HAP-1 (cell line): Measurements from ENCODE around the gene SIRT7.

Experiments used
- DNase-seq, 2 experiments: peaks; one replicate each; pipeline ENCODE4 v3.0.0-alpha.2; 2016 to 2020; ENCODE audit warnings: low spot score in 2 of 2
- H3K27me3 ChIP-seq: fragments of 250-450 bp; sonication (Bioruptor Pico); 2 replicates; pipeline ENCODE4 v1.5.1; 2020; ENCODE audit warnings: low read depth, mild to moderate bottlenecking, moderate library complexity
- H3K36me3 ChIP-seq: fragments of 250-450 bp; sonication (Bioruptor Pico); replicated peaks from 2 replicates; pipeline ENCODE4 v1.5.1; 2020; ENCODE audit warnings: mild to moderate bottlenecking
- H3K4me1 ChIP-seq: fragments of 250-450 bp; sonication (Bioruptor Pico); 2 replicates; pipeline ENCODE4 v1.5.1; 2020; ENCODE audit warnings: mild to moderate bottlenecking
- H3K4me3 ChIP-seq: fragments of 250-450 bp; sonication (Bioruptor Pico); 2 replicates; pipeline ENCODE4 v1.5.1; 2020; ENCODE audit warnings: mild to moderate bottlenecking, moderate library complexity
- H3K9me3 ChIP-seq: fragments of 250-450 bp; sonication (Bioruptor Pico); 2 replicates; pipeline ENCODE4 v1.5.1; 2020; ENCODE audit warnings: mild to moderate bottlenecking, moderate library complexity
- in situ Hi-C: fragments of 300-500 bp; cut with MboI; formaldehyde crosslinking; loops from 3 replicates; pipeline ENCODE4 v1.14.3; 2020; ENCODE audit warnings: low sequenced_read_pairs, inconsistent platforms, mixed read lengths

The SIRT7 gene

DNA sequence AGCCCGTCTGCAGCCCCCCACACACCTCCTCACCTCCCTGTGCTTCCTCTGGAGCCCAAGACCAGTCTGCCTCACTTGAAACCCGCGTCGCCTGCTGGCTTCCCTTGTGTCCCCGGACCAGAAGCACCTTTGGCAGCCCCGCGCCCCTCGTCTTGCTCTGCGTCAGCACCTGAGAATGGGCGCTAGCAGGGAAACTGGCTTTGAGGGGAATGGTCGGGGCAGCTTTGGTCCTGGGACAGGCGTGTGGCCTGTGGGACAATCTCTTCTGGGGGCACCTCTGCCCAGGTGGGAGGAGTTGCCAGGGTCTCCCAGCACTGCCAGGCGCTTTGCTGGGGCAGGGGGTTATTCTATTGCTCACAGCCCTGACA is 13.2 kb upstream of the SIRT7 start:
- Histone ChIP-seq H3K9me3 (no peaks in the 10 kb centered on the region), H3K4me3 (no peak overlapping the region), H3K4me1 (peaks cover 6% of the 10 kb centered on the region), H3K27me3 (no peaks in the 10 kb centered on the region), H3K36me3 (peaks cover 36% of the 10 kb centered on the region)
- in situ Hi-C loops = no loop called here
- DNase-seq = no peak

DNA sequence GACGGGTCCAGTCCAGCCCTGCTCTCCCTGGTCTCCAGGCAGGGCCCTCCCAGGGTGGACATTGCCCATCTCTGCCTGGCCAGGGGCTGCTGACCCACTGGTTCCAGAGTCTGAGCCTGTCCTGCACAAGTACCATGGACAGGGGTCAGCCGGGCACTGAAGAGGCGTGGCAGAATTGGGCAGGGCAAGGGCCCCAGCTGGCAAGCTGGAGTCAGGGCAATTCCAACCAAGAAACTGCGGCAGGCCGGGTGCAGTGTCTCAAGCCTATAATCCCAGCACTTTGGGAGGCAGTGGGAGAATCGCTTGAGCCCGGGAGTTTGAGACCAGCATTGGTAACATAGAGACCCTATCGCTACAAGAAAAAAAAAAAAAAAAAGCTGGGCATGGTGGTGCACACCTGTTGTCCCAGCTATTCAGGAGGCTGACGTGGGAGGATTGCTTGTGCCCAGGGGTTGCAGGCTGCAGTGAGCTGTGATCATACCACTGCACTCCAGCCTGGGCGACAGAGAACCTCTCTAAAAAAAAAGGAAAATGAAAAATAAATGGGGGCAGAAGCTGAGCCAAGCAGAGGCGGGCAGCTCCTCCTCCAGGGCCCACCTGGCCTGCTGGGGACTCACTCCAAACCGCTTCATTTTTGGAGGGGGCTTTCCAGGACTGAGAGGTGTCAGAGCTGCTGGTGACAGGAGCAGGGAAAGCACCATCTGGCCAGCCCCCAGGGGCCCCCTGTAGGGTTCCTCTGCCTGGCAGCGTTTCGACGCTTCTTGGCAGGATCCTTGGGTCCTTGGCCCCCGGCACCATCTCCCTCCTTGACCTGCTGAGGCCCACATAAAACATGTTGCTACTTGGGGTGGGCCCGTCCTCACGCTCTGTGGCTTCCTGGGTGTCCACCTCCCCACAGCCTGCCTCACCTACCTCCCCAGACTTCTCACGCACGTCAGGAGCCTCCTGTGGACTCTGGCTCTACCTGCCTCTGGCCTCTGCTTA is 12.5 kb upstream of the SIRT7 start:
- H3K9me3 ChIP-seq = no peaks in the 10 kb centered on the region
- in situ Hi-C loops = no loop called here
- no peaks in the 10 kb centered on the region for H3K27me3 ChIP-seq
- no peak for DNase-seq
- peaks cover 3% of the 10 kb centered on the region; the same call in 1 of the 2 replicates for H3K4me1 ChIP-seq
- H3K36me3 ChIP-seq = peaks cover 30% of the 10 kb centered on the region
- no peak overlapping the region for H3K4me3 ChIP-seq

DNA sequence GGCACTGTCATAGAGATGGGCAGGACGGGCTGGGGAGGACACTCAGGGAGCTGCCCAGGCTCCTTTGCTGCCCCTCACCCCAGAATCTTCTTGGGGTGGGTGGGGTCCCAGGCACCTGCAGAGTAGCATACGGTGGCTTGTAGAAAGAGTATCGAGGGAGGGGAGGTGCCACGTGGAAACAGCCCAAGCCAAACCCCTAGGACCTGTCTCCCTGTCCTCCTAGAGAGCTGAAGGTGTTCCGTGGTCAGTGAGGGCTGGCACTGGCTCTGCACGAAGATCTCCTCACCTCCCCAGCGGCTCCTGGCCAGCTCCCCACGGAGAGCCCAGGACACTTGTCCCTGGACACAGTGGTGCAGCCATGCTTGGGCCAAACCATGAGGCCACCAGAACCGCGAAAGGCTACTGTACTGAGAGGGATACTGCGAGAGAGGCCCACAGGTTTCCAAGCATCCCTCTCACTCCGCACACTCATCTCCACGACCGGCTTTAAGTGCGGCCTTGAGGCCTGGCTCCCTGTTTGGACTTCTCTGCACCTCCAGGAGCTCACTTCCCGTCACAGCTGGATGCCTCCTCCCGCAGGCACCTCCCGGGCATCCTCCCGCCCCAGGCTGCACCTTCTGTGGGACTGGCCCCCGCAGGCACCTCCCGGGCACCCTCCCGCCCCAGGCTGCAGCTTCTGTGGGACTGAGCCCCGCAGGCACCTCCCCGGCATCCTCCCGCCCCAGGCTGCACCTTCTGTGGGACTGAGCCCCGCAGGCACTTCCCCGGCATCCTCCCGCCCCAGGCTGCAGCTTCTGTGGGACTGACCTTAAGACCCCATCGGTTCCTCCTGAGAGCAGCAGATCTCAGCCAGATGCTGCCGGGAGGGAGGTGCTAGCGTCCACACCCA is 11.5 kb upstream of the SIRT7 start:
- H3K36me3 ChIP-seq = peaks cover 21% of the 10 kb centered on the region
- no peak for DNase-seq
- no peaks in the 10 kb centered on the region for H3K27me3 ChIP-seq
- in situ Hi-C loops = loop anchor here (5.0 kb wide), 1 partner anchor 93 kb away; the partner anchor contains the start of genes CENPX and LRRC45
- H3K4me1 ChIP-seq = peaks cover 3% of the 10 kb centered on the region; the same call in 1 of the 2 replicates
- H3K4me3 ChIP-seq = no peak overlapping the region
- H3K9me3 ChIP-seq = no peaks in the 10 kb centered on the region

DNA sequence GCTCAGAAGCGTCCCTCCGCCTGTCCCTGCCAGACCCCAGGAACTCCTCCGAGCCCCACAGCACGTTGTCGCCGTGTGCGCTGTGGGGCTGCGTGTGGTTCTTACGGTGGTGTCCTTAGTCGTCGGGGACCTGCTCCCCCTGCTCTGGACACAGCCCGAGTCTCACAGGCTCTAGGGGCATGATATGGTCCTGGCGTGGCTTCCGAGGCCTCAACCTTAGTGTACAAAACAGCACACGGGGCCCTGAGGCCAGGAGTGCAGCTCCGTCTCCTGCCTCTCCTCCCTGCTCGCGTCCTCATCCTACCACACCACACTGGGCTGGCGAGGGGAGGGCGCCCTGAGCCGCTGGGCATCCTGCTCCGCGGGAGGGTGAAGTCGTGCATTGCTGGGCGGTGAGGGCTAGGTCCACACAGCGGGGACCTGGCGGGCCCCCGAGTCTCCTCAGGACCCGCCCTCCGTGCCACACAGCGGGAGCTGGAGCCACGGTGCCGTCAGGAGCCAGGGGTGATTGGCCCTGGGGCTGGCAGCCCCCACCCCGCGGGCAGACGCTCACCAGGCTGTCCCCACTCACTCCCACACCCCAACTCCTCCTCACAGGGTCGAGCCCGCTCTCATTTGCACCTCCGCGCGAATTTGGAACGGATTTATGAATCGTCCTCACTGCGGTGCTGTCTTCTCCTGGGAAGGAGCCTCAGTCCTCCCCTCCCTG is 10.7 kb upstream of the SIRT7 start:
- Histone ChIP-seq H3K36me3 (peaks cover 13% of the 10 kb centered on the region), H3K27me3 (no peaks in the 10 kb centered on the region), H3K4me3 (peak overlapping the region; percentile 40), H3K9me3 (no peaks in the 10 kb centered on the region), H3K4me1 (peaks cover 7% of the 10 kb centered on the region; the same call in 1 of the 2 replicates)
- no peak for DNase-seq
- in situ Hi-C loops = loop anchor here (5.0 kb wide), 1 partner anchor 94 kb away; the partner anchor contains the start of genes CENPX and LRRC45

DNA sequence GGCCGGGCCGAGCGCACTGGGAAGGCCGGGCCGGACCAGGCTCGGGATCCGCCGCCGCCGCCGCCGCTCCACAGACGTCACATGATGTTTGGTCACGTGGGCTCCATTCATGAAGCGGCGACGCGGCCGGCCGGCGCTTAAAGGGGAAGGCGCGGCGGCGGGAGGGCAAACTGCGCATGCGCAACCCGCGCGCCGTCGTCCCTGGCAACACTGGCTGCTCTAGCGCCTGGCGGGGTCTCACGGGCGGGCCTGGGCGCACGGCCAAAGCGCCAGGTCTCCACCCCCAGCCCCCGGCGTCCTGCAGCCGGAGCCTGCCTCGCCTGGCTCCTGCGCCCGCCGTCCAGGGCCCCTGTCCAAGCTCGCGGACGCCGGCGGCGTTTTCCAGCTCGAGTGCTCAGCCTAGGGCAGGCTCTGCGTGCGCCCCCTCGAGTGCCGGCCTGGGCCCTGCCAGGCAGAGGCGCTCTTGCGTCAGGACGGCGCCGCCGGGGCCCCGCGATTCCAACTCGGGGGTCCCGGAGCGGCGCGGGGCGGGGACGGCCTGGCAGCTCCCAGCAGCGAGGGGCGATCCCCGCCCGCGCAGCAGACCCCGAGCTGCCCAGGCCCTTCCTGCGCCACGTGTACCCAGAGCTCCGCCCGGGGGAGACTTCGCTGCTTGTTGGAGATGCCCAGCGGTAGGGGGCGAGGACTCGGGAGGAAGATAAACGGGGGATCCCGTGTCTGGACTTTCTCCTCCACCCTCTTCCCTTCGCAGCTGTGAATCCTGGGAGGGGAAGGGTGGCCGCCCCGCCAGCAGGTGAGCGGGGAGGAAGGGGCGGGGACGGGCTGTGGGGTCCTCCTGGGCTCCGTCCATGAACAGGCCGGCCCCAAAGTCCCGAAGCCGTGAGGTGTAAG is 9.9 kb upstream of the SIRT7 start, which contains the start of gene MAFG:
Gene MAFG, minus strand, starts transcription at position 83 of the 891 bp plus-strand sequence. CDS start 4,550 bp downstream, outside the sequence.
- H3K27me3 ChIP-seq = no peaks in the 10 kb centered on the region
- H3K9me3 ChIP-seq = no peaks in the 10 kb centered on the region
- peaks cover 11% of the 10 kb centered on the region; the same call in 1 of the 2 replicates for H3K4me1 ChIP-seq
- DNase-seq = peak; percentile 89 to 94
- peaks cover 5% of the 10 kb centered on the region for H3K36me3 ChIP-seq
- in situ Hi-C loops = loop anchor here (5.0 kb wide), 1 partner anchor 94 kb away; the partner anchor contains the start of genes CENPX and LRRC45
- peak within 1 kb of the TSS; percentile 56 for H3K4me3 ChIP-seq

DNA sequence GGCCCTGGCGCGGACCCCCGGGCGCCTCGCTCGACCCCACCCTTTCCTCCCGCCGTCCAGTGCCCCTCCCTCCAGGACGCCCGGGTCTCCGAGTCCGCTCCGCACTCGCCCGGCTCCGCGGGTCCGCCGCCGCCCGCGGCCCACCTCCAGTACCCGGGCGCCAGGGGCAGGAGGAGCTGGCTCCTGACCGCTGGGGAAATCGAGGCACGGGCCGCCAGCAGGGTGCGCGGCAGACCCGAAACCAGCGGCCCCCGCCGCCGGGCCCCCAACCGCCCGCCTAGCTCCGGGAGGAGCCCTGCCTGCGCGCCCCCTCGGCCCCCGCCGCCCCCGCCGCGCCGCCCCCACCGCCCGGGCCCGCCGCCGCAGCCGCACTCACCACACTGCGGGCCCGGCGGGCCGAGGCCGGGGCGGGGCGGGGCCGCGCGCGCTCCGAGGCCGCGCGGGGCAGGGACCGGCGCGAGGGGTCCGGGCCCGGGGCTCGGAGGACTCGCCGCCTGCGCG is 9.2 kb upstream of the SIRT7 start:
- H3K9me3 ChIP-seq = no peaks in the 10 kb centered on the region
- no peak for DNase-seq
- in situ Hi-C loops = loop anchor here (5.0 kb wide), 1 partner anchor 95 kb away; the partner anchor contains the start of genes CENPX and LRRC45
- peaks cover 11% of the 10 kb centered on the region; the same call in 1 of the 2 replicates for H3K4me1 ChIP-seq
- H3K4me3 ChIP-seq = peak overlapping the region; percentile 56
- no peaks in the 10 kb centered on the region for H3K27me3 ChIP-seq
- peaks cover 7% of the 10 kb centered on the region for H3K36me3 ChIP-seq

DNA sequence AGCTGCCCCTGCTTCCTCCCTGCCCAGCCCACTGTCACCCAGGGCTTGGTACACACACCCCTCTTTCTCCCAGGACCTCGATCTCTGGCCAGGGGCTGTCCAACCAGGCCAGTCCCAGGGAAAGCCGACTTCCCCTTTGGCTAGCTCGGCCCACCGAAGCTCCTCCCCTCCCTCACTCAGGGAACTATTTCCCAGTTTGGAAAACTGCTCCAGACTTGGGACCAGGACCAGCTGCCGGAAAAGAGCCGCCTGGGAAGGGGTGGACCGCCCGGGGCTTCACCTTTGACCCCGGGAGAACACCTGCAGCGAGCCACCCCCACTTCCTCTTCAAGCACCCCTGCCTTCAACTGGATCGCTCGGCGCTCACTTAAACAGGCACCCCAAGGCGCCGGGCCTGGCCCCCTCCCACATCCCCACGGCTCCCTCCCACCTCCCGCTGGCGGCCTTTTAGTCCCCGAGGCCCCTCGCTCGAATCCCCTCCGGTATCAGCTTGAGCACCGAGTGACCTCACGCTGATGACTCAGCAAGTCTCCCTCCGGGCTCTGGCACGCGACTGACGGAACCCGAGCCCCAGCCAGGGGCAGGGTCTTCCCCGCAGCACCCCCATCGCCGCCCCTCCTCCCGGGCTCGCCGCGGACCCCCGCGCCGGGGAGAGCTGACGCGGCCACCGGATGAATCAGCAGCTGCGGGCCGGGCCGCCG is 8.6 kb upstream of the SIRT7 start:
- in situ Hi-C loops = loop anchor here (5.0 kb wide), 1 partner anchor 96 kb away; the partner anchor contains the start of genes CENPX and LRRC45

DNA sequence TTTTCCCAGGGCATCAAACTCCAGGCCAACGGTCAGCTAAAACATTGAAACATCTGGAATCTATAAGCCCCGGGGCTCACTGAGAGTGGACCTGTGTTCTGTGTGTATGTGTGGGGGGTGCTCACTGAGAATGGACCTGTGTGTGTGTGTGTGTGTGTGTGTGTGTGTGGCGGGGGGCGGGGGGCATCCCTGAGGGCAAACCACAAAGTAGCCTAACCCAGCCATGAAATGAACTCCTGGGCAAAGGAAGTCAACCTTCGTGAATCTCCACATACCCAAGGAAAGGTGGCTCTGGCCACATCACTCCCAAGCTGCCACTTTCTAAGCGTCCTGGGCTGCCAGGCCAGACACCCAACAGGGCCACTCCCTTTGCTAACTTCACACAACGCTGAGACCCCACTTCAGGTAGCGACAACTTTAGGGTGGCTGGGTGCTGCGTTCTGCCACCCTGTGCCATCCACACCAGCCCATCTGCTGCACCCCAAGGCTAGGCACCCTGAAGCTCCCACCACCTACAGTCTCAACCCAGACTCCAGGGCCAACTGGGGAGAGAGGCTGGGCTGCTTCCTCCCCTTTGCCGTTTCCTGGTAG is 8.0 kb upstream of the SIRT7 start:
- DNase-seq = no peak
- H3K27me3 ChIP-seq = no peaks in the 10 kb centered on the region
- peaks cover 11% of the 10 kb centered on the region for H3K36me3 ChIP-seq
- no peaks in the 10 kb centered on the region for H3K9me3 ChIP-seq
- peak overlapping the region; percentile 56 for H3K4me3 ChIP-seq
- in situ Hi-C loops = loop anchor here (5.0 kb wide), 1 partner anchor 96 kb away; the partner anchor contains the start of genes CENPX and LRRC45
- H3K4me1 ChIP-seq = peaks cover 11% of the 10 kb centered on the region; the same call in 1 of the 2 replicates

More for the DNA sequence above, 8.6 kb upstream of the SIRT7 start:
- Histone ChIP-seq H3K9me3 (no peaks in the 10 kb centered on the region), H3K27me3 (no peaks in the 10 kb centered on the region), H3K4me1 (peaks cover 11% of the 10 kb centered on the region; the same call in 1 of the 2 replicates), H3K4me3 (peak overlapping the region; percentile 56), H3K36me3 (peaks cover 9% of the 10 kb centered on the region)
- peak; percentile 49 to 76 for DNase-seq

DNA sequence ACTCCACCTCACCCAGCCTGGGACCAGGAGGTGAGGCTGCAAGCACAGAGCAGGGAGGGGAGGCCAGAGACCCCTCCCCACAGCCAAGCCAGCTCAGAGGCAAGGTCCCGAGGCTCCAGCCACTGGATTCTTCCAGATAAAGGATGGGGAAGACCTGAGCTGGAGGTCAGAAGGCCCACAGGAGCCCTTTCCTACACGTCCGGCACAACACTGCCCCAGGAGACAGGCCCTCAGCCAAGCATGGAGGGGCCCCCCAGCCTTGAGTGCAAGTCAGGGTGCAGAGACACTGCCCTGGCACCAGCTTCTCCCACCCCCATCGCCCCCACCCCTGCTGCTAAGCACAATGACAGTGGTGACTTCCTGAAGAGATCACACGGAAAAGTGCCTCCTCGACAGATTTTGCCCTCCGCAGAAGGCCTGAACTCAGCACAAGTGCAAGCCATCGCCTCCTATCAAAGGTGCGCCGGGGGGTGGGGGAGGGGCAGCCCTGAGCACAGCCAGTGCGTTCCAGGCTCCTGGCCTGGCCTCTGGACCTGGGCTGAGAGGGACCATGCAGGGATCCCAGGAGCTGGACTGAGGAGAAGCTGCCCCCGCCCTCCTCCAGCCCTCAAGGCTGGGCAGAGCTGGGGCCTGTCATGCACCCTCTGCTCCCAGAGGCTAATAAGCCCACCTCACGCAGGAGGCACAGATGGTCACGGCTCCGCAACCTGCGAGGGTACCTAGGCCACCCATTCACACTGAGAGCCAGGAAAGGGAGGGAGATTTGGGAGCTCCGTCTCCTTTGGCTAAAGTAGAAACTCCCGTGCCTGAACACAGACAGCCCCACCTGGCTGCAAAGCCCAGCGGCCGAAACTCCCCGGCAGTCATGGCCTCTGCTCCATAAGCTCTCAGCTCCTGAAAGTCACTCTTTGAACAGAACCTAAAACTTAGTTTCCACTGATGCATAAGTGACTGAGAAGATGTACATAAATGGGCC is 6.9 kb upstream of the SIRT7 start:
- peaks cover 11% of the 10 kb centered on the region; the same call in 1 of the 2 replicates for H3K4me1 ChIP-seq
- H3K4me3 ChIP-seq = no peak overlapping the region
- DNase-seq = no peak
- H3K27me3 ChIP-seq = no peaks in the 10 kb centered on the region
- H3K9me3 ChIP-seq = no peaks in the 10 kb centered on the region
- in situ Hi-C loops = loop anchor here (5.0 kb wide), 1 partner anchor 97 kb away; the partner anchor contains the start of genes CENPX and LRRC45
- peaks cover 13% of the 10 kb centered on the region for H3K36me3 ChIP-seq
